Skeletal muscle satellite cell (primary cell): ENCODE results near the gene PTGES2.

ENCODE experiments used
- H3K27me3 ChIP-seq: 2 replicates; pipeline ENCODE4 v1.7.0; 2013; ENCODE audit warnings: low read length; ENCODE audit not compliant: control insufficient read depth, insufficient read depth
- H3K36me3 ChIP-seq: 2 replicates; pipeline ENCODE4 v1.7.0; 2013; ENCODE audit warnings: mild to moderate bottlenecking, control low read depth, low read length; ENCODE audit not compliant: insufficient read depth
- H3K4me1 ChIP-seq: 2 replicates; pipeline ENCODE4 v1.7.0; 2013; ENCODE audit warnings: low read length; ENCODE audit not compliant: control insufficient read depth, insufficient read depth
- H3K4me2 ChIP-seq: 2 replicates; pipeline ENCODE4 v1.7.0; 2013; ENCODE audit warnings: mild to moderate bottlenecking, low read length
- H3K4me3 ChIP-seq: 2 replicates; pipeline ENCODE4 v1.7.0; 2013; ENCODE audit warnings: low read length
- H3K9ac ChIP-seq: 2 replicates; pipeline ENCODE4 v1.7.0; 2013; ENCODE audit warnings: mild to moderate bottlenecking, low read depth, low read length, moderate library complexity
- H3K9me3 ChIP-seq: replicated peaks from 2 replicates; pipeline ENCODE4 v1.7.0; 2013; ENCODE audit warnings: mild to moderate bottlenecking, control low read depth, low read length

The PTGES2 gene

GRCh38 chr9:128163027-128163515, 35.5 kb upstream of the PTGES2 start:
- H3K4me1 ChIP-seq: peaks cover 34% of the 10 kb centered on the region
- H3K4me2 ChIP-seq: no peak overlapping the region
- H3K9ac ChIP-seq: no peak overlapping the region
- peaks cover 49% of the 10 kb centered on the region for H3K36me3 ChIP-seq
- H3K27me3 ChIP-seq: no peaks in the 10 kb centered on the region
- no peak overlapping the region for H3K4me3 ChIP-seq
- no peaks in the 10 kb centered on the region for H3K9me3 ChIP-seq

- no peaks in the 10 kb centered on the region for H3K27me3 ChIP-seq
- H3K4me3 ChIP-seq: no peak overlapping the region
- peak overlapping the region; percentile 50 for H3K4me2 ChIP-seq
- peaks cover 34% of the 10 kb centered on the region for H3K4me1 ChIP-seq
- no peaks in the 10 kb centered on the region for H3K9me3 ChIP-seq
- H3K9ac ChIP-seq: no peak overlapping the region
- H3K36me3 ChIP-seq: peaks cover 43% of the 10 kb centered on the region
Observed at GRCh38 chr9:128162215-128163026, 34.9 kb upstream of the PTGES2 start.

GRCh38 chr9:128161215-128161902, 33.8 kb upstream of the PTGES2 start:
- Histone ChIP-seq H3K4me1 (peaks cover 34% of the 10 kb centered on the region), H3K9me3 (no peaks in the 10 kb centered on the region)

GRCh38 chr9:128160603-128160987, 33.1 kb upstream of the PTGES2 start:
- peak overlapping the region; percentile 94 for H3K4me2 ChIP-seq
- H3K4me3 ChIP-seq: peak overlapping the region; percentile 88
- H3K9me3 ChIP-seq: no peaks in the 10 kb centered on the region
- peak overlapping the region; percentile 79 for H3K9ac ChIP-seq
- H3K36me3 ChIP-seq: peaks cover 25% of the 10 kb centered on the region
- no peaks in the 10 kb centered on the region for H3K27me3 ChIP-seq
- H3K4me1 ChIP-seq: peaks cover 34% of the 10 kb centered on the region

More at GRCh38 chr9:128161215-128161902, 33.8 kb upstream of the PTGES2 start:
- Histone ChIP-seq H3K4me2 (peak overlapping the region; percentile 94), H3K36me3 (peaks cover 32% of the 10 kb centered on the region), H3K27me3 (no peaks in the 10 kb centered on the region), H3K9ac (no peak overlapping the region), H3K4me3 (peak overlapping the region; percentile 88)

GRCh38 chr9:128159784-128160602, 32.5 kb upstream of the PTGES2 start, which contains the start of gene BBLN:
TSS of gene BBLN (plus strand) at chr9:128160265. CDS start at chr9:128160408, 143 bp downstream.
- Histone ChIP-seq H3K9me3 (no peaks in the 10 kb centered on the region), H3K4me2 (peak within 1 kb of the TSS; percentile 94), H3K4me1 (peaks cover 34% of the 10 kb centered on the region), H3K27me3 (no peaks in the 10 kb centered on the region), H3K36me3 (peaks cover 25% of the 10 kb centered on the region), H3K4me3 (peak within 1 kb of the TSS; percentile 88), H3K9ac (peak within 1 kb of the TSS; percentile 79)

- Histone ChIP-seq H3K4me2 (peak overlapping the region; percentile 79), H3K9ac (peak overlapping the region; percentile 64), H3K4me1 (peaks cover 31% of the 10 kb centered on the region), H3K4me3 (peak overlapping the region; percentile 71), H3K36me3 (peaks cover 21% of the 10 kb centered on the region), H3K27me3 (no peaks in the 10 kb centered on the region), H3K9me3 (no peaks in the 10 kb centered on the region)
Observed at GRCh38 chr9:128159522-128159783, 31.9 kb upstream of the PTGES2 start.

GRCh38 chr9:128155736-128156500, 28.4 kb upstream of the PTGES2 start:
- Histone ChIP-seq H3K27me3 (no peaks in the 10 kb centered on the region), H3K9ac (no peak overlapping the region), H3K4me2 (no peak overlapping the region), H3K36me3 (no peaks in the 10 kb centered on the region), H3K4me1 (peaks cover 8% of the 10 kb centered on the region), H3K9me3 (no peaks in the 10 kb centered on the region), H3K4me3 (no peak overlapping the region)

GRCh38 chr9:128153947-128154695, 26.6 kb upstream of the PTGES2 start:
- Histone ChIP-seq H3K36me3 (no peaks in the 10 kb centered on the region), H3K9ac (no peak overlapping the region), H3K27me3 (no peaks in the 10 kb centered on the region), H3K4me2 (no peak overlapping the region), H3K4me1 (no peaks in the 10 kb centered on the region), H3K9me3 (no peaks in the 10 kb centered on the region), H3K4me3 (no peak overlapping the region)

- no peaks in the 10 kb centered on the region for H3K36me3 ChIP-seq
- H3K4me1 ChIP-seq: peaks cover 6% of the 10 kb centered on the region
- H3K4me2 ChIP-seq: no peak overlapping the region
- H3K9me3 ChIP-seq: no peaks in the 10 kb centered on the region
- no peaks in the 10 kb centered on the region for H3K27me3 ChIP-seq
- H3K4me3 ChIP-seq: no peak overlapping the region
- H3K9ac ChIP-seq: no peak overlapping the region
Observed at GRCh38 chr9:128153060-128153946, 25.8 kb upstream of the PTGES2 start.
